Raji (cell line): ENCODE measurements around the gene PRDM16.

Experiments
- POLR2A ChIP-seq: IDR thresholded peaks from 2 replicates; pipeline ENCODE4 v1.6.1; 2011; ENCODE audit warnings: low read depth, low read length, control low read depth; ENCODE audit not compliant: insufficient read depth

PRDM16 gene

GRCh38 chr1:3037281-3038040, 31.5 kb upstream of the PRDM16 start:
- no peak for TF ChIP-seq POLR2A

GRCh38 chr1:3038113-3038551, 30.9 kb upstream of the PRDM16 start:
- no peak for TF ChIP-seq POLR2A

- no peak for TF ChIP-seq POLR2A
Observed at GRCh38 chr1:3038571-3039181, 30.3 kb upstream of the PRDM16 start.

- no peak for TF ChIP-seq POLR2A
Observed at GRCh38 chr1:3040004-3040403, 29.0 kb upstream of the PRDM16 start.

GRCh38 chr1:3042481-3042880, 26.5 kb upstream of the PRDM16 start:
- no peak for TF ChIP-seq POLR2A

GRCh38 chr1:3049164-3049563, 19.8 kb upstream of the PRDM16 start:
- TF ChIP-seq POLR2A = no peak

- no peak for TF ChIP-seq POLR2A
Observed at GRCh38 chr1:3049905-3050304, 19.1 kb upstream of the PRDM16 start.

GRCh38 chr1:3050603-3051002, 18.4 kb upstream of the PRDM16 start:
- TF ChIP-seq POLR2A = no peak

GRCh38 chr1:3051270-3052268, 17.4 kb upstream of the PRDM16 start:
- no peak for TF ChIP-seq POLR2A

- no peak for TF ChIP-seq POLR2A
Observed at GRCh38 chr1:3052501-3052900, 16.5 kb upstream of the PRDM16 start.

- no peak for TF ChIP-seq POLR2A
Observed at GRCh38 chr1:3053366-3053980, 15.5 kb upstream of the PRDM16 start.

GRCh38 chr1:3053986-3054385, 15.0 kb upstream of the PRDM16 start:
- no peak for TF ChIP-seq POLR2A

GRCh38 chr1:3054474-3054873, 14.5 kb upstream of the PRDM16 start:
- no peak for TF ChIP-seq POLR2A

GRCh38 chr1:3055051-3055450, 14.0 kb upstream of the PRDM16 start:
- no peak for TF ChIP-seq POLR2A

- TF ChIP-seq POLR2A = no peak
Observed at GRCh38 chr1:3056641-3057040, 12.4 kb upstream of the PRDM16 start.
